HG02763 (cell line): ENCODE measurements around the gene SESN3.
A peak's percentile ranks its signal among the peaks of the same experiment; 100 is the strongest.
"Not testable (repeated sequence)": the region's sequence is repeated elsewhere in the genome, so short reads cannot be mapped to it uniquely, and the experiment has no call there.

Source experiments
- ATAC-seq: cut with Tn5 transposase; IDR thresholded peaks from one replicate; pipeline ENCODE4 v1.9.1; 2021; ENCODE audit warnings: mild to moderate bottlenecking, moderate library complexity; ENCODE audit not compliant: unreplicated experiment

The SESN3 gene

DNA sequence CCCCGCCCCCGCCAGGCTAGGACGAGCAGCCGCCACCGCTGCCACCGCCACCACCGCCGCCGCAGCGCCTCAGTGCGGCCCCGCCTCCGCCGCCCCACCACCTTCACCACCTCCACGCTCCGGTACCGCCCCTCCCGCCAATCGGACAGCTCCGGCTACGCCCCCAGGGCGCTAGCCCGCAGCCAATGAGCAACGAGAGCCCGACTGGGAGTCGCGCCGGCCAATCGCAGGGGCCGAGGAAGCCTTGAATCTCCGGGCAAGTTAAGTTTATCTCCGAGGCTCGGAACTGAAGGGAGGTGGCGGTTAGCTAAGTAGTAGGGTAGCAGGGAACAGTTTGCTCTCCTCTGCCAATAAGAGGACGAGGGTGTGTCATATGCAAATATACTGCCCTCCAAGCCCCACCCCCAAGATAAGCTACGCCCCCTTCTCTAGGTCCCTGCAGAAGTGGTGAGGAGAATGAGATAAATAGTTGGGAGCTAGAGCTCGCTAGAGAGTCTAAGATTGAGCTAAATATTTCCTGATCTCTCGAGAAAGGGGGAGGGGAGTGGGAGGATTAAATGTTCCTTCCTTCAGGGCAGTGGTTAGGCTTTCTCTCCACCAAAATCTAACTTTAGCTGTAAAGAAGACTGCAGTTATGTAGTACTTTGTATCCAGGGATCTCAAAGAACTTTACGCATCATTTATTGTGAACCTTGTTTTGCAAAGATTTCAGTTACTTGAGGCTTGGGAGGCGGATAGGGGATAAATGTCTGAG lies at the start of gene SESN3:
Gene SESN3, minus strand, starts transcription at position 76 of the 754 bp plus-strand sequence. CDS start 342 bp downstream, outside the sequence.
- peak; percentile 95 for ATAC-seq

DNA sequence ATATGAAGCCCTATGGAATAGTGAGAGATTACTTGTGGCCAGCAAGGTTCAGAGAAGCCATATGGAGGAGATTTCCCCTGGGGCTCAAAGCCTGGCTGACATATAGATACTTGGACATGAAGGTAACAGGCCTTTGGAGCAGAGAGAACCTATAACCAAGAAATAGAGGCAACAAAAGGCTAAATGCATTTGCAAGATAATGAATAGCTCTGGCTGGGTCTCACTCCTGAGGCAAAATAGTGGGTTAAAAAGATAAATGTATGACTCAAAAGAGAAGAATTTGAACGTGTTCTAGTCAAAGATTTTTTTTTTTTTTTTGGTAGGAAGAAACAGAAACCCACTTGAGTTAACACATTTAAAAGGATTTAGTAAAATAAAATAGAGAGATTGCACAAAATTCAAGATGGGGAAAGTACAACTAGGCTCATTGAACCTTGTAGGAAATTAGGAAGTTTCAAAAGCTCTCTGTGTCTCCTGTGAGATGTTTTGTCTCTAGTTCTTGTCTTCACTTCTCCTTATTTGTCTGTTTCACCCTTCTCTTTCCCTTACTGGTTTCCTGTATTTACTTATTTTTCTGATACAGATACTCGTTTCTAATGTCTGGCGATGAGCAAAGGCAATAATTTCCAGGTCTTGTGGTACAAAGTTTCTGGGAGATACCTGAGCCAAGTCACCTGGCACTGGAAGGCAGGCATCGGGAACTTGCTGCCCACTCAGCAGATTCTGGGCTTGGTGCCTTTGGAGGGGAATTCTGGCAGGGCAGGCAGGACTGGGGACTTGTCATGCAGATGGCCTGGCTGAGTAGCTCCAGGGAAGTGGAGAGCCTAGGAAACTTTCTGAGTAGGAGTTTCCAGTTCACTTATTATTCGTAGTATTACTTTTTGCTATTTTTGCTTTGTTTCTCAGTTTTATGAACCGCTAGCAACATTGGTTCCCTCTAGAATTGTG lies 49.2 kb upstream of the SESN3 start:
- ATAC-seq = no peak

- ATAC-seq = no peak
Observed at GRCh38 chr11:95277868-95278267, 46.9 kb upstream of the SESN3 start.

DNA sequence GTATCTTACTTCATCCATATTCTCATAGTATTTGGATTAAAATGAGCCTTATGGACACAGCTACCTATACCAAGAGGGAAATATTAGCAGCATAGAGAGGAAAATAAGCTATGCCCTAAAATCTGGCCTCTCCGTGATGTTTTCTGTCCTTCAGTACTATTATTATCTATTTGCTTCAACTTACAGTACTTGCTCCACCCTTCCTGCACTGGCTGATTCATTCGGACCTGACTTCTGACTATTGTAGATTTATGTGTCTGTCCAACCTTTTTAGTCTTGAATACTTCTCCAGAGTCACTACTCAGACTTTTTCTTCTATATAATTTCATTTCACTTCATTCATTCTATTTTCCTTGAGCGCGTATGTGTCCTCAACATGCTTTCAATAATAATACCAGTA lies 45.1 kb upstream of the SESN3 start:
- no peak for ATAC-seq

DNA sequence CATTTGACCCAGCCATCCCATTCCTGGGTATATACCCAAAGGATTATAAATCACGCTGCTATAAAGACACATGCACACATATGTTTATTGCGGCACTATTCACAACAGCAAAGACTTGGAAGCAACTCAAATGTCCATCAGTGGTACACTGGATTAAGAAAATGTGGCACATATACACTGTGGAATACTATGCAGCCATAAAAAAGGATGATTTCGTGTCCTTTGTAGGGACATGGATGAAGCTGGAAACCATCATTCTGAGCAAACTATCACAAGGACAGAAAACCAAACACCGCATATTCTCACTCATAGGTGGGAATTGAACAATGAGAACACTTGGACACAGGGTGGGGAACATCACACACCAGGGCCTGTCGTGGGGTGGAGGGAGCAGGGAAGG lies 42.6 kb upstream of the SESN3 start:
- ATAC-seq = not testable (repeated sequence)

DNA sequence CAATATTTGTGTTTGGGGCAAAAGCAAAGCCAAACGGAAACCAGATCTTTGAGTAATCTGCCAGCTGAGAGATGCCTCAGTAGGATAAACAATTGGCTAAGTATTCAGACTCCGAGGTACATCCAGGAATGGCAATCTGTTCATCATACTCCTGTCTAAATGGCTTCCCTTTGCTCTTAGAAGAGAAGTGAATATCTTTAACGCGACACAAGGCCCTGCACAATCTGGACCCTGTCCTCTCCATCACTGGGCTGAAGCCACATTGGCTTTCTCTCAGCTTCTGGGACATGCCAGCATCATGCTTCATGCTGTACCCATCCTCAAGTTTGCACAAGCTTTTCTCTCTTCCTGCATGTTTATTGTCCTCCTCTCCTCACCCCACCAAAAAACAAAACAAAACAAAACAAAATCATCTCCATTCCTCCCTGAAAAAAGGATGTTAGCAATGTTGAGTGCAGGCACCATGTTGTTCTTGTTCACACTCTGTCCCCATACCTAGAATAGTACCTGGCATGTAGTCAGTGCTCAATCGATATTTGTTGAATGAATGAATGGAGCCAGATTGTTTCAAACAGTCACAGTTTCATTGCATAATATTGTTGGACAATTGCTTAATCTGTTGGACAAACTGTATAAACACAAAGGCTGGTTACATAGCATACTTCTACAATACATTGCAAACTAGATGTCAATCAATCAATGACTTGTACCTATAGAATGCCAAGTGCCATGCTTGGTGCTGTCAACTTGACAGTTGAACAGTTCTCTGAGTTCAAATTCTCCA lies 38.2 kb upstream of the SESN3 start:
- ATAC-seq = no peak

DNA sequence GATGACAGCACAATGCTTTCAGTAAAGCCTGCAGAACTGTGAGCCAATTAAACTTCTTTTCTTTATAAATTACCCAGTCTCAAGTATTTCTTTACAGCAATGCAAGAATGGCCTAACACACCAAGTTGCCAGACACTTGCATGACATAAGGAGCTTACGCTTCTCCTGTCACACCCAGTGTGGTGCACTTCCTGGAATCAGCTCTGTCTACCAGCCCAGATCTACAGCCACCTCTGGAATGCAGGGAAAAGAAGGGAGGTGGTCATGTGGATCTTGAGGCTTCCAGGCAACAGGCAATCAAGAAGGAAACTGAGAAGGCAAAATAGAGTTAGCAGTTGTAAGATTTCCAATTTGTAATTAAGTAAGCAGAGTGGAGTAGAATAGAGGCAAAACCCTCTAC lies 37.4 kb upstream of the SESN3 start:
- ATAC-seq = no peak

GRCh38 chr11:95267601-95268213 lies 36.7 kb upstream of the SESN3 start:
- ATAC-seq = no peak

GRCh38 chr11:95266751-95267374 lies 35.9 kb upstream of the SESN3 start:
- no peak for ATAC-seq

DNA sequence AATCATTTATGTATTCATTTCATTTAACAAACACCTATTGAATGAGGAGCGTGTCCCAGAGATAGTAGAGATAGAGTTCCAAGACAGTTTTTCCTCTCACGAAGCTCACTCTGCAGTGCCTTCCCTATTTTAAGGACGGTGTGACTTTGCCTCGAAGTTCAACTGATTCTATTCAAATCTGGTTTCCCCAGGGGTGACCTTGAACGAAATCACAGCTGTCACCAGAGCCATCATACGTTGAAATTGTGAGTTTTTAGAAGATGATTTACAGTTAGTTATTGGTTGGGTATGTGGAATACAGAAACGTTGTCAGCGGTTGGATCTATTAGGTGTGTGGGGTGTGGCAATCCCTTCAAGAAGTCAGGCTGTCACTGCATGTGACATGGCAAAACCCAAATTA lies 33.9 kb upstream of the SESN3 start:
- no peak for ATAC-seq

DNA sequence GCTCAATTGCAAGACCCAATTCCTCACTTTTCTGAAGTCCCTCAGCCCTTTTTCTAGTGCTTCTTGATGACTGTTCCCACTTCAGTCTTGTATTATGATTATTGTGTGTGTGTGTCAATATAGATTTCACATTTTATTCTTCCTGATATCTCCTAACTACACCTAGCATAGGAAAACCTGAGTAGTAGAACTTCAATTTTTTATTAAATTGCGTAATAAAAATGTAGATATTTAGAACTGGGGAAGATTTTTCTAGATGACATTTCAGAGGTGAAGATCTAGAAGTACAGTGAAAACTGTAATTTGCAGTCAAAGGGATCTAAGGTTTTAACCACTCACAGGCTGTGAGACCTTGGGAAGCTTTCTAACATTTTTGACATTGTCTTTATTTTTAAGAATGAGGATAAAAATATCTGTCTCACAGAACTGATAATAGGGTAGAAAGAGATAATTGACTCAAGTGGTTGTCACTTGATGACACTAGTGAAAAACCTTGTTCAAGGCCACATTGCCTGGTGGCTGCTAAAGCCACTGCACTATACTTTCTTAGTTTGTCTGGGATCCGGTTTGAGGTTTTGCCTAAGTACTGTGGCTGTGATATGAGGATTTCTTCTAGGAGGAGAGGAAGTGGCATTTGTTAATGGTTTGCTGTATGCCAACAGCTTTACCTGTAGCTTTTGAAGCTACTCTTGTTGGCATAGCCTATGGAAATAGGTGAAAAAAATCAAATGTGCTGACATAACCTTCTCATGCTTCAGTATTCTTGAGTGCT lies 32.2 kb upstream of the SESN3 start:
- no peak for ATAC-seq

DNA sequence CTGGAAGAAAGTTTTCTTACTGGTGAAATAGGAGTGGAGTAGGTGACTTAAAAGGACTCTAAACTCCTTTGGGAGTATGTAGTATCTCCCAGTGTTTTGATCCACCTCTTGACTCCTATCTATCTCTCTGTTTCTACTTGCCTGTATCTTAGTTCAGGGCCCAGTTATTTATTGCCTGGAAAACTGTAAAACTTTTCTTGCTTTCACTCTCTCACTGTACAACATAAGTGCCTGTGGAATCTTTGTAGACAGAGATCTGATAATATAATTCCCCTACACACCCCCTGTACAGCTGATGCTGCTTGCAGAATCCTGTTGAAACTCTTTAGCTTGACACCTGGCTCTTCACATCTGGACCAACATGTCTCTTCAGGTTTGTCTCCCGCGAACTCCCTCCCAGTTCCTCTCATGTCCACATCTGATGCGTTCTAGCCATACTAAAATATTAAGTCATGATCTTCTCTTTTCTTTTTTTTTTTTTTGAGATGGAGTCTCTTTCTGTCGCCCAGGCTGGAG lies 26.5 kb upstream of the SESN3 start:
- ATAC-seq = no peak

DNA sequence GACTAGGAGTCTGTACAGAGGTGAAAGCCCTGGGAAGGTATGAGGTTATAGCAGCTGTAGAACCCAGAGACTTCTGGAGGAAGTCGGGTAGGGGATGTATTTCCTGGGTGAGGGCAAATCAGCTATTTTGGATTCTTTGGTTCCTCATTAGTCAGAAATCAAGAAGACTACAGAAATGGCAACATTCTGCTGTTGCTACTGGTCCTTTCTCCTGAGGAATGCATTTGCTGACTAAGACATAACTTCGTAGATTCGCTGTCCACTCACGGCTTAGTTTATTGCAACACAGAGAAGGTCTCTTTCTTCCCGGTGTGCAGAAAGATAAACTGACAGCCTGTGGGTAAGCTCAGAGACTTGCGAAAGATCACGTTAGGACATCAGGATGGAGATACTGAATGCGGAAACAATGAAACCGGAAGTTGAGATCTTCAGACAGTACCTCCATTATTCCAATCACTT lies 25.3 kb upstream of the SESN3 start:
- ATAC-seq = no peak

DNA sequence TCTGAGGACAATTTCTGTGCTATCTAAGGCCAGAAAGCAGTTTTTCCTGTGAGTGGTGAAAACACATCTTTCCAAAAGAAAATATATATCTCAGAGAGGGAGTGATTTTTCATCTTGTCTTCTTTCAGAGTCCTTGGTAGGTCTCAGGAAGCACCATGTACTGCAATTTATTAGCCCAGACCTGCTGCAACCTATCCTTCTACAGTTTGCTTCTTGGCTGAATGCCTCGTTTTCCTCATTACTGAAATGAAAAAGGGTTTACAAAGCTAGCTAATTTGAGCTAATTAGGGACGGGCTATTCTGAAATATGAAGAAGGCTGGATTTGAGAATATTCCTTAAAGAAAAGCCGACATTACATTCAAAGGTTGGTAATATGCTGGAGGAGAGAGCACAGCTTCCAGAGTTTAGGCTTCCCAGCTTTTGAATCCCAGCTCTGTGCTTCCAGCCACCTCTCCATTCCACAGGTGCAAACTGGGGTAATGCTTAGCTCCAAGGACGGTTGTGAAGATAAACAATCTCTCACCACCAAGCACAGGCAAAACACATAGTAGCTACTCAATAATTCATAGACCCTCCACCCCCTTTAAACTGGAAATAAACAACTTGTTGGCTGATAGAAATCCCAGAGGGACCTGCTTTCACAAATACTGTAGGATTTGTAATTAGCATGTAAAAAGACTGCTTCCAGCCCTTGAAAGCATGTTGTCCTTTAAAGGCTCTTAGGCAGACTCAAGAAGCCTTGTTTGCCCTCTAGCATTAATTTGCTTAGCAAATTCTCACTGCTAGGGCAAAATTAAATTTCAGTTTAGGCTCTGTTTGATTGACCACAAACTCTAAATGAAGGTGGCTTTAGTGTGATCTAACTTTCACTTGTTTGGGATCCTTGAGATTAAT lies 24.5 kb upstream of the SESN3 start:
- ATAC-seq = no peak

- peak; percentile 5 for ATAC-seq
Observed at GRCh38 chr11:95254716-95255115, 23.7 kb upstream of the SESN3 start.

DNA sequence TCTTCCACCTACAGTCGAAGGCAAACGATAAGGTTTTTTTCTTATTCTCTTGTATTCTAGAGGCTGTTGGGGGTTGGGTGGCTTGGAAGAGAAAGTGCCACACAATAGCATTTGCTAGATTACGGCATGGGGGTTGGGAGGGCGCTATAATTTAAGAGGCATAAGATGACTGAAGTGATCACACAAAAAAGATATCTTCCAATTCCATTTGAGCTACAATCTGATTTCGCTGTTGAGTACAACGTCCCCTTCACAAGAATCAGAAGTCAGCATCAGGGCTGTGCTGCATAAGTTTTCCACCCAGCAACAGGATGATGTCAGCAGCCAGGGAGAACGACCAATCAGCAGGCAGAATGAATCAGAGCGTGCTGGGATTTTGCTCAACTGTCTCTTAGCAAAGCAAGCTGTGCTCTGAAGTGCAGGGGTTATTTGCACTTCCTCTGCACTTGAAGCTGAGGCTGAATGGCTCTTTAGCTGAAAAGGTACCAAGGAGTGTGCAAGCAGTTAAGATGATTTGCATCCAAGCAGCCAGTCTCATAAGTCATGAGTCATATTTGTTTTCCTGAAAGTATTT lies 23.2 kb upstream of the SESN3 start:
- peak; percentile 97 for ATAC-seq

DNA sequence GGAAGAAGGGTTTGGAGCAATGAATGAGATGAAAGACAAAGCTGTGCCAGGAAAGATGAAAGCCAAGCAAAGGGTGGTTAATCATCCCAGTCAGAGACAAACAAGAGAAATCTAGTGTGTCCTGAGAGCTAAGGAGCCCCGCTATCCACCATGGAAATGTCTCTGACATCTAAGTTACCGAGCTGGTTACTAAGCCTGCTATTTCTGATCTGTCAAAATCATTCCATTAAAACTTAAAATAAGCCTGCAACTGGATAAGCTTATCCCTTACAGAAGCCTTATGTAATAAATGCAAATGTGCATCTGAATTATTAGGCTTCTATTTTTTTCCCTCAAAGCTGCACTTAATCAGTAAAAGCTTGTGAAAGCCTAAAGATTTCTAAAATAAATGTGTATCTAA lies 22.1 kb upstream of the SESN3 start:
- ATAC-seq = no peak

DNA sequence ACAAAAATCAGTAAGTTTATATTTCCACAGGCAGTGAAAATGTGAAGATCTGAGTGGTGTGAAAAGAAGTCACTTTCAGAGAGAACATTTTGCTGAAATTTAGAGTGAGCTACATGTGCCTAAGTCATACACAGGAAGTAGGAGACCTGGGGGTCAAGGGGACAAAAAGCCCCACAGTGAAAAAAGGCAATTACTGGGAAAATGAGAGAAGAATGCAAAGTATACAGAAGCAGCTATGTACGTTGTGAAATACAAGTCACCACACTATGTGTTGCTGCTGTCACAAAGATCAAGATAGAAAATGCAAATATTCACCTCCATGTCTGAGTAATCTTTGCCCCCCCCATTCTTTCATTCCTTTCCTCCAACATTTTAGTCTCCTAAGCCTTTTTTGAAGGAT lies 21.6 kb upstream of the SESN3 start:
- ATAC-seq = no peak
